Raji (cell line): ENCODE measurements around the gene FBXW5.
A peak's percentile ranks its signal among the peaks of the same experiment; 100 is the strongest.

Source experiments
- POLR2A ChIP-seq: IDR thresholded peaks from 2 replicates; pipeline ENCODE4 v1.6.1; 2011; ENCODE audit warnings: low read depth, low read length, control low read depth; ENCODE audit not compliant: insufficient read depth

FBXW5 gene

GRCh38 chr9:136949817-136950655 lies 5.5 kb upstream of the FBXW5 start:
- peak; percentile 86 for TF ChIP-seq POLR2A

- no peak for TF ChIP-seq POLR2A
Observed at GRCh38 chr9:136949239-136949816, 4.8 kb upstream of the FBXW5 start.

- TF ChIP-seq POLR2A, result 0 out of 2 replicates have a peak, but pooled peaks have one; percentile 27
Observed at GRCh38 chr9:136947955-136948510, 3.5 kb upstream of the FBXW5 start.

- TF ChIP-seq POLR2A, result 0 out of 2 replicates have a peak, but pooled peaks have one; percentile 5
Observed at GRCh38 chr9:136947028-136947891, 2.7 kb upstream of the FBXW5 start.

DNA sequence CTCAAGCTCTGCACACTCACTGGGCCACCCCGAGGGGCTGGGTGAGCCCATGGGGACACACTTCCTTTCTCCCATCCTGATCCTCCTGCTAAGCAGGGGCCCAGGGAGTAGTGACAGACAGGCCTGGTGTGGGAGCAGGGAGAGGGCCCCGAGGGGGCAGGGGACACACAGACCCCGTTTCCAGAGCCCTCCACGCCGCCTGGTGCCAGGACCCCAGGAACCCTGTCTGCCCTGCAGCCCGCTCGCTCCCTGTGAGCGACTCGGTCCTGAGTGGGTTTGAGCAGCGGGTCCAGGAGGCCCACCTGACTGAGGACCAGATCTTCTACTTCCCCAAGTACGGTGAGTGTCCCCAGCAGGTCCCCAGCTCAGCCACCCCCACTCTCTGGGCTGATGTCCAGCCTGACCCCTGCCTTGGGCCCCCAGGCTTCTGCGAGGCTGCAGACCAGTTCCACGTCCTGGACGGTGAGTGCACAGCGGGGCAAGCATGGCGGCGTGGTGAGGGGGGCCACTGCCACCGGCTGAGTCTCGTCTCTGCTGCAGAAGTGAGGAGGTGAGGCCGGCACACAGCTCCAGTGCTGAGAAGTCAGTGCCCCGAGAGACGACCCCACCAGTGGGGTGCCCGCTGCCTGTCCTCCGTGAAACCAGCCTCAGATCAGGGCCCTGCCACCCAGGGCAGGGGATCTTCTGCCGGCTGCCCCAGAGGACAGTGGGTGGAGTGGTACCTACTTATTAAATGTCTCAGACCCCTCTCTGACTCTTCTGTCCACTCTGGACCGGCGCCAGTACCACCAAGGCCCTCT lies 1.9 kb upstream of the FBXW5 start:
- no peak for TF ChIP-seq POLR2A

GRCh38 chr9:136945333-136946227 lies 1.0 kb upstream of the FBXW5 start:
- TF ChIP-seq POLR2A, result no peak

GRCh38 chr9:136944212-136944518 lies 373 bp downstream of the FBXW5 start:
- no peak for TF ChIP-seq POLR2A

DNA sequence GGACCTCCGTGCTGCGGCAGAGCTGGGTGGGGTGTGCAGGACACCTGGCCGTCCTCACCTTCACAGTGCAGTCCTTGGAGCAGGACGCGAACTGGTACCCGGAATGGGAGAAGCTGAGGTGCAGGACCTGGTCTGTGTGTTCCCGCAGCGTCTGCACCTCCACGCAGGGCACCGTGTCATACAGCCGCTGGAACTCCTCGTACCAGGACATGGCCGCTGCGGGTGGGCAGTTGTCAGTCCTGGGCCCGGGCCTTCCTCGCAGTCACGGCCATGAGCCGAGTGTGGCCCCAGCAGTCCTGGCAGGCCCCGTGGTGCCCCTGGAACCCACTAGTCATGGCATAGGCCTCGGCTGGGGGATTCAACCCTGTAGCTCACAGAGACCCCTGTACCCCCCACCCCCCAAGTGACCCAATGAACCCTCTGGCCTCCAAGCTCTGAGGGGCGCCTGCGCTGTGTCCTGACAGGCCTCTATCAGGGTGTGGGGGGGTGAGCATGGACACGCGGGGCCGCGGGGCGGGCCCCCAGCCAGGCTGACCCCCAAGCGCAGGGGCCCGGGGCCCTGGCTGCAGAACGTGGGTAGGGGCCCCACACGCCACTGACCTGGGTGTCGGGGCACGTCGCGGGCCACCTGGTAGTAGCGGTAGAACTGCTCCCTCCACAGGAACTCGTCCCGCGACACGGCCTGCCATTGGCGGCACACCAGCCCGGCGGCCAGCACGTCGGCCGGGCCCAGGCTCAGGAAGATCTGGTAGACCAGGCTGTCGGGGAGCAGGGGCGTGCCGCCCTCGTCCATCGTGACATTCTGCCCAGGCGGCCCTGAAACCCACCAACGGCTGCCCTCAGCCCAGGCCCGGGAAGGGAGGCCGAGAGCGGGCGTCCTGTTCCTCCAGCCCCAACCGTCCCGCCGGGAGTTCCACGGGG lies 987 bp downstream of the FBXW5 start:
- no peak for TF ChIP-seq POLR2A

GRCh38 chr9:136942881-136943230 lies 1.7 kb downstream of the FBXW5 start:
- no peak for TF ChIP-seq POLR2A

DNA sequence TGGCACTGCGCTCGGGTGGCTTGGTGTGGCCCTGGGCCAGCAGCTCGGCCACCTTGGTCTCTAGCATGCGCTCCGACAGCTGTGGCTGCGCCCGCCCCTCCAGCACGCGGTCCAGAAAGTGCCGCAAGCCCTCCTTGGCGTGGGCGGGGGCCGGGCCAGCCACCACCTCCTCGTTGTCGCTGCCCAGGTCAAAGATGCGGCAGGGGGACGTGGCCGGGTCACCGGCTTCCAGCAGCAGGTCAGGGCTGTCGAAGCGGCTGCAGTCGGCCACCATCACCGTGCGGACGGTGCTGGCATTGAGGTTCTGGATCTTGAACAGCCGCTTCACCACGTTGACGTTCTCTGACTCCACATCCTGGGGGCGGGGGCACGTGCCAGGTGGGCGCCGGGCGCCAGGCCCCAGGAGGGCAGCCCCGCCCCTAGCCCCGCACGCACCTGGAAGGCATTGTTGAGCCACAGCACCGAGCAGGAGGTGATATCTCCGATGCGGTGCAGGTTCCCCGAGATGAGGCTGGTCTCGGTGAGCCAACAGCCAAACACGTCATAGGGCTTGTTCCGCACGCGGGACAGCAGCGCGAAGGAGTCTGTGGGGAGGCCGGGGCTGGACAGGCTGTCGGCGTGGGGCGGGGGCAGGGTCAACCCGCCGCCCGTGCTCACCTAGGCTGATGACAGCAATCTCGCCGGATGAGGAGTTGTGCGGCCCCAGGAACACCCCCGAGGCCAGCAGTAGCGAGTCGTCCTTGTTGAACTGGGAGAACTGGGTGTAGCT lies 2.2 kb downstream of the FBXW5 start:
- TF ChIP-seq POLR2A, result no peak

GRCh38 chr9:136941231-136942111 lies 3.1 kb downstream of the FBXW5 start:
- TF ChIP-seq POLR2A, result no peak
